ENCODE results near the gene CHMP4B.

Gene CHMP4B

GRCh38 chr20:33822423-33822822, 11.3 kb downstream of the CHMP4B start:
- peaks cover 30% of the 10 kb centered on the region; the same call in 1 of the 2 replicates for H4K20me1 ChIP-seq (ENCODE audit: insufficient read depth)
- H3K27me3 ChIP-seq (ENCODE audit: insufficient read depth, low read depth), result no peaks in the 10 kb centered on the region
- peaks cover 98% of the 10 kb centered on the region for H3K4me1 ChIP-seq (ENCODE audit: low read depth, poor library complexity, severe bottlenecking)
- H3K27ac ChIP-seq, result no peak overlapping the region
- H3K79me2 ChIP-seq (ENCODE audit: insufficient read depth, low read depth), result peaks cover 100% of the 10 kb centered on the region
- no peak overlapping the region for H2AFZ ChIP-seq (ENCODE audit: low read depth)
- H3K36me3 ChIP-seq (ENCODE audit: insufficient read depth), result no peaks in the 10 kb centered on the region; the same call in 1 of the 2 replicates
- no peak overlapping the region for H3K4me3 ChIP-seq (IDR thresholded peaks at IDR 0.05; ENCODE audit: insufficient read depth, low read depth, low read length)
- TF ChIP-seq CTCF (conservative IDR thresholded peaks at IDR 0.05; ENCODE audit: low read depth, low read length), result no peak
- H3K9ac ChIP-seq, result no peak overlapping the region
- no peak overlapping the region for H3K4me2 ChIP-seq

DNA sequence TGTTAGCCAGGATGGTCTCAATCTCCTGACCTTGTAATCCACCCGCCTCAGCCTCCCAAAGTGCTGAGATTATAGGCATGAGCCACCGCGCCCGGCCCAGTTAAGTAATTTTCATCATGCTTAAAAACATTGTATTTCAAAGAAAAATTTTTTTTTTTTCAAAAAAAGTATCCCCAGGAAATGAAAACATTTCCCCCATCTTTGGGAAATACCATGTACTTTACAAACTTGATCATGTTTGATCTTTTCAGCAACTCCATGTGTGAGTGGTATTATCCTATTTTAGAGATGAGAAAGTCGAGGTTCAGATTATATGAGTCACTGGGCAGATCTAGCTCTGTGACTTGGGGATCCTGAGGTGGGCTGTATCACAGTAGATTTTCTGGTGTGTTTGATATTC, 11.8 kb downstream of the CHMP4B start:
- Histone ChIP-seq H3K9ac (no peak overlapping the region), H3K27ac (no peak overlapping the region), H4K20me1 (ENCODE audit: insufficient read depth) (peaks cover 34% of the 10 kb centered on the region; the same call in 1 of the 2 replicates), H3K27me3 (ENCODE audit: insufficient read depth, low read depth) (no peaks in the 10 kb centered on the region), H2AFZ (ENCODE audit: low read depth) (no peak overlapping the region), H3K79me2 (ENCODE audit: insufficient read depth, low read depth) (peaks cover 100% of the 10 kb centered on the region), H3K36me3 (ENCODE audit: insufficient read depth) (no peaks in the 10 kb centered on the region; the same call in 1 of the 2 replicates), H3K4me1 (ENCODE audit: low read depth, poor library complexity, severe bottlenecking) (peaks cover 98% of the 10 kb centered on the region), H3K4me2 (no peak overlapping the region; the same call in 1 of the 2 replicates), H3K4me3 (IDR thresholded peaks at IDR 0.05; ENCODE audit: insufficient read depth, low read depth, low read length) (no peak overlapping the region)
- no peak for TF ChIP-seq CTCF (conservative IDR thresholded peaks at IDR 0.05; ENCODE audit: low read depth, low read length)

- Histone ChIP-seq H3K36me3 (ENCODE audit: insufficient read depth) (no peaks in the 10 kb centered on the region; the same call in 1 of the 2 replicates), H3K4me3 (IDR thresholded peaks at IDR 0.05; ENCODE audit: insufficient read depth, low read depth, low read length) (no peak overlapping the region), H3K27ac (no peak overlapping the region; the same call in 1 of the 2 replicates), H3K79me2 (ENCODE audit: insufficient read depth, low read depth) (peaks cover 100% of the 10 kb centered on the region), H3K9ac (no peak overlapping the region), H4K20me1 (ENCODE audit: insufficient read depth) (peaks cover 40% of the 10 kb centered on the region), H3K27me3 (ENCODE audit: insufficient read depth, low read depth) (no peaks in the 10 kb centered on the region), H2AFZ (ENCODE audit: low read depth) (no peak overlapping the region), H3K4me1 (ENCODE audit: low read depth, poor library complexity, severe bottlenecking) (peaks cover 98% of the 10 kb centered on the region), H3K4me2 (peak overlapping the region; percentile 24; the same call in 1 of the 2 replicates)
- no peak for TF ChIP-seq CTCF (conservative IDR thresholded peaks at IDR 0.05; ENCODE audit: low read depth, low read length)
These were observed 13.7 kb downstream of the CHMP4B start for GRCh38 chr20:33824852-33825251.

DNA sequence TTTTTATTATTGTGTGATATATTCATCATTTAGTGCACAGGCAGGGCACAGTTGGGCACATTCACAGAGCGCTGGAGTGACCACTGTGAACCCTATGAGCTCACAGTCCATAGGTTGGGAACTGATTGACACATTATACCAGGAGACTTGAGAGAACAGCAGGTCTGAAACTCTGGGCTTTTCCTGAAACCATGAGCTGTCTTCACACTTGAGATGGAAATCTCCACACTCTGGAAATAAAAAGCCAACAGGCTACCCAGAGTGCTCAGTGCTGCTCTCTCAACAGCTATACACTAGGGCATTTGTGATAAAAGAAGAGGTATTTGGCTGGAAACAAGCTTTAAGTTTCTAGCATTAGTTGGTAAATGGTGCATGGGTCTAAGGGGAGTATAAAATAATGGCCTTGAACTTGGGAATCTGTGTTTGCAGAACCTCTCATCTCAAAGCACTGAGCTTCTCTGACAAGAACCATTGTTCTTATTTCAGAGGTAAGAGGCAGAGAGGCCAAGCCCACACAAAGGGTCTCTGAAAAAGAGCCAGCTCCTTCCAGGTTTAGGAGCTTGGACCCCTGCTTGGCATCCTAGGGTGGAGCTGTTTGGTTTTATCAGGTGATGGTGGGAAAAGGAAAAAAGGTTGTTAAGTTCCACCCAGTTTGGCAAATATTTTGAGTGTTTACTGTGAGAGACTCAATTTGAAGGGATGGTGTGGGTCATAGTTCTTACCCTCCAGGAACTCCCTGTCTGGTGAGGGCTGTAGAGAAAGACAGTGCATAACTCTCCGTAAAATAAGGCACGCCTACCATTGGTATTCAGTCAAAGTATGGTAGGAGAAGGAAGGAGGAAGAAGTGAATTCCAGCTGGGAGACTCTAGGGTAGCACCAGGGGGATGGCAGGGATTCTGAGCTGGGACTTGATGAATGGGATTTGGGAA, 14.5 kb downstream of the CHMP4B start:
- Histone ChIP-seq H3K79me2 (ENCODE audit: insufficient read depth, low read depth) (peaks cover 100% of the 10 kb centered on the region), H3K36me3 (ENCODE audit: insufficient read depth) (no peaks in the 10 kb centered on the region; the same call in 1 of the 2 replicates), H3K9ac (no peak overlapping the region), H4K20me1 (ENCODE audit: insufficient read depth) (peaks cover 41% of the 10 kb centered on the region), H3K27me3 (ENCODE audit: insufficient read depth, low read depth) (no peaks in the 10 kb centered on the region), H3K4me1 (ENCODE audit: low read depth, poor library complexity, severe bottlenecking) (peaks cover 98% of the 10 kb centered on the region), H3K4me2 (peak overlapping the region; percentile 24; the same call in 1 of the 2 replicates), H3K4me3 (IDR thresholded peaks at IDR 0.05; ENCODE audit: insufficient read depth, low read depth, low read length) (no peak overlapping the region), H3K27ac (peak overlapping the region; percentile 5; the same call in 1 of the 2 replicates), H2AFZ (ENCODE audit: low read depth) (no peak overlapping the region)
- no peak for TF ChIP-seq CTCF (conservative IDR thresholded peaks at IDR 0.05; ENCODE audit: low read depth, low read length)

Measured in KMS-11 (cell line).